Limb (tissue), 2 donors: ENCODE data around the gene IFT52.

Experiments
- DNase-seq, 2 donors: peaks; one replicate each; pipeline ENCODE4 v3.0.0-alpha.2; 2016; ENCODE audit errors: extremely low spot score in 2 of 2

The IFT52 gene

GRCh38 chr20:43590392-43591303 is at the start of gene IFT52:
Gene IFT52, plus strand, starts transcription at chr20:43590937. Its CDS starts 3,762 bp downstream, at chr20:43594699.
- peak; percentile 94 to 95 for DNase-seq

- DNase-seq, result no peak
Observed at GRCh38 chr20:43541214-43541613, 49.5 kb upstream of the IFT52 start.

DNA sequence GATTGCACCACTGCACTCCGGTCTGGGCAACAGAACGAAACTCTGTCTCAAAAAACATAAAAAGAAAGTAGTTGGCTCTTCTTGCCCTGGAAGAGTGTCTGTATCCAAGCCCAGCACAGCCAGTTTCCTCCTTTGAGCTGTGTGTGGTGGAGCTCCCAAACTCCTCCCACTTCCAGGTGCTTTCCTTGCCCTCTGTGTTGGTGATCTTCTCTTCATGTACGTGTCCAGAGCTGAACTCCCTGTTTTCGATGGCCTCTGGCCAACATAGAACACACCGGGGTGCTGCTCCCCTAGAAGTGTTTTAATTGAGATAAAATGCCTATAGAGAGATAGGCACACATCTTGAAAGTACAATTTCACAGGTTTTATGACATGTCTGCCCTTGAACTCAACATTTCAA is 48.6 kb upstream of the IFT52 start:
- no peak for DNase-seq

DNA sequence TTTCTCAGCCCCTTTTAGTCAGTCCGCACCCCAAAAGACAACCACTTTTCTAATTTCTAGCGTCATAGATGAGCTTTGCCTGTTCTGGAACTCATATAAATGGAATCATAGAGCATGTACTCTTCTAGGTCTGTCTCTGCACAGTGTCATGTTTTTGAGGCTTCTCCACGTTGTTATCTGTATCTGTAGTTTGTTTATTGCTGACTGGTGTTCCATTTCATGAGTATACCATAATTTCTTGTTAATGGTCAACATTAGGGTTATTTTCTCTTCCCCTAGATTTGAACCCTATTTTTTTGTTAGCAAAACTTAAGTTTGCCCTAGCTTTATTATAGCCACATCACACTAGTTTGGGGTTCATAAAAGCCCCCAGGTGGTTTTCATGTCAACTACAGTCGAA is 48.1 kb upstream of the IFT52 start:
- no peak for DNase-seq

GRCh38 chr20:43543138-43543537 is 47.6 kb upstream of the IFT52 start:
- DNase-seq, result no peak

DNA sequence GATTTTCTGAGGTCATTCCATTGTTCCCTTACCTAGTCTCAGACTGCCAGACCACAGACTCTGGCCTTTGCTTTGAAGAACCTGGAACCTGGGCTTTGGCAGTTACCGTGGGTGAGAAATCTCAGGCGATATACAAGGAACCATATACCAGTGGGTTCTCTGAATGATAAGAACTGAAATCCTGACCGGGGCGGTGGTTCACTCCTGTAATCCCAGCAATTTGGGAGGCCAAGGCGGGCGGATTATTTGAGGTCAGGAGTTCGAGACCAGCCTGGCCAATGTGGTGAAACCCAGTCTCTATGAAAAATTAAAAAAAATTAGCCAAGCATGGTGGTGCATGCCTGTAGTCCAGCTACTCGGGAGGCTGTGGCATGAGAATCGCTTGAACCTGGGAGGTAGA is 46.2 kb upstream of the IFT52 start:
- no peak for DNase-seq

GRCh38 chr20:43545837-43546578 is 44.7 kb upstream of the IFT52 start:
- DNase-seq, result no peak

- no peak for DNase-seq
Observed at GRCh38 chr20:43548273-43548880, 42.4 kb upstream of the IFT52 start.

DNA sequence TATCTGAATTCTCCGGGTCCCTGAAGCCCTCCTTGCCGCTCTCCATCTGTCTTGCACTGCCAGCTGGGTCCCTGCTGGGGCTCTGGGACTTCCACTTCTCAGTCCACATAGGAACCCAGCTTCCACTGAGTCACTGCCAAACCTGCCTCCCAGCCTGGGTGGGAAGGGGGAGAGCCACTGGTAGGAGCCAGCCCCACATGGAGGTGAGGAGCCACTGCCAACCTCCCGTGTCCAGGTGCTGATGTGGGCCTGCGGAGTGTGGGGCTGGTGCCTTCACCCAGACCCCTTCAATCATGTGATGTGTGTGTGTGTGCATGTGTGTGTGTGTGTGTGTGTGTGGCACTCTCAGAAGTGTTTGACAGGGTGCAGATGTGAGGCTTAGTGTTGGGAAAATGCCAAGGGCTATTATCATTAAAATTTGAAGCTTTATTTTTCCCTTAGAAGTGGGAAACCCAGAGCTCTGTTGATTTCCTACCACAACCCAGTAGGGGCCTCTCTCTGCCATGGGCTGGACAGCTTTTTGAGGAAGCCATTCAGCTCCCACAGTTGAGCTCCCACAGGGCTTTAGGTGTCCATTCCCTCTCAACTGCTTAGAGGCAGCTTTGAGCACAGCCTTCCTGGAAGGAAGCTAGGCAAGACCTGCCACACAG is 41.2 kb upstream of the IFT52 start:
- DNase-seq, result no peak

GRCh38 chr20:43550456-43550855 is 40.3 kb upstream of the IFT52 start:
- DNase-seq, result no peak

DNA sequence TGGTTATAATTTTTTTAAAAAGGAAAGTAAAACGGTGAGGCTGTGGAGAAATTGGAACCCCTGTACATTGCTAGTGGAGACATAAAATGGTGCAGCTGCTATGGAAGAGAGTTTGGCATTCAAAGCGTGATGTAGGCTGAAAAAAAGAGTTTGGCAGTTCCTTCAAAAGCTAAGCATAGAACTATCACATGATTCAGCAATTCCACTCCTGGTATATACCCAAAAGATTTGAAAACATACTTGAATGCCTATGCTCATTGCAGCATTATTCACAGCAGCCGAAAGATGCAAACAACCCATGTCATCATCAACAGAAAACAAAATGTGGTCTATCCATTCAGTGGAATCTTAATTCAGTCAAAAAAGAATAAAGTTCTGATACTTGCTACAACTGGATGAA is 36.4 kb upstream of the IFT52 start:
- DNase-seq, result no peak

DNA sequence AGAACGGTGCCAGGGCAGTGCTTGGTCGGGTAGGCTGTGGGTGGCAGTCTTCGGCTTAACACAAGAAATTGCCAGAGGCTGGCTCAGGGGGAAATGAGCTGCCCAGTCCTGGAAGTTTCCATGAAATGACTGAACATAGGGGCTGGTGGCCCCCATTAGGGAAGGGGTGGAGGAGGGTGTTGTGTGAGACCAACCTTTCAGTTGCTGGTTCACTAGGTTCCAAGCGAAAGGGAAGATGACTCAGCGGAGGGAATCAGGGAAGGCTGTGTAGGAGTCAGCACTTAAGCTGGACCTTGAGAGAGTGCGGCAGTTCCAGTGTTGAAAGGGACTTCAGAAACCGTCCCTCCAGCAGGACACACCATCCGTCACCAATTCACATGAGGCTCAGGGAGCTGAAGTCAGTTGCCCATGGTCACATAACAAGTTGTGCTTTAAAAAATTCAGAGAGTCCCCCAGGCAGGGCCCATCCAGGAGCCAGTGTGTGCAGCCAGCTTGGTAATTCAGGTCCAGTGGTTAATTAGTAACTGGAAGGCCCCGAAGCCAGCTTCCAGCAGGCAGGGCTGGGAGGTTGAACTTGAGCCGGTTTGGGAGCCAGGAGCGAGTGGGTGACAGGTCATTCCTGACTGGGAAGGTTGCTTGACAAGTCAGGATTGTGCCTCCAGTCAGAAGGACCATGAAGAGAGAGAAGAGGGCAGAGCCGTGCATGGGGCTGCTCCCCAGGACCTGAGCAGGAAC is 32.2 kb upstream of the IFT52 start, which contains the start of gene SGK2:
Gene SGK2, plus strand, starts transcription at position 616 of the 735 bp plus-strand sequence. CDS start 7,469 bp downstream, outside the sequence.
- no peak for DNase-seq

GRCh38 chr20:43559147-43559987 is 31.4 kb upstream of the IFT52 start:
- no peak for DNase-seq

- no peak for DNase-seq
Observed at GRCh38 chr20:43560974-43561373, 29.8 kb upstream of the IFT52 start.

DNA sequence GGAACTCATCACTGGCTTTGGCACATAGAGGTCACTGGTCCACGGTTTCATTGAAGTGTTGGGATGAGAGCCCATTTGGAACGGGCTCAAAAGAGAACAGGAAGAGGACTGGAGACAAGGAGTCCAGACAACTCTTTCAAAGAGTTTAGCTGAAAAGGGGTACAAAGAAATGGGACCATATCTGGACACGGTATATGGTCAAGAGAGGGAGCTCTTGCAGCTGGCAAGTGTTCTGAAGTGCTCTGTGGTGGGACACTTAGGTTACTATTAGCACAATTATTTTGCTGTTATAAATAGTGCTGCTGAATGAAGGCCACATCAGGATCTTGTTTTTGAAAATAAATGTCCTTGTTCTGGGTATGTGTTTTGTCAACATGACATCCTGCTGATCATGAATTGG is 27.3 kb upstream of the IFT52 start:
- no peak for DNase-seq

GRCh38 chr20:43563991-43564390 is 26.7 kb upstream of the IFT52 start:
- no peak for DNase-seq

GRCh38 chr20:43564455-43564854 is 26.3 kb upstream of the IFT52 start:
- no peak for DNase-seq

GRCh38 chr20:43564993-43565757 is 25.6 kb upstream of the IFT52 start:
- no peak for DNase-seq

DNA sequence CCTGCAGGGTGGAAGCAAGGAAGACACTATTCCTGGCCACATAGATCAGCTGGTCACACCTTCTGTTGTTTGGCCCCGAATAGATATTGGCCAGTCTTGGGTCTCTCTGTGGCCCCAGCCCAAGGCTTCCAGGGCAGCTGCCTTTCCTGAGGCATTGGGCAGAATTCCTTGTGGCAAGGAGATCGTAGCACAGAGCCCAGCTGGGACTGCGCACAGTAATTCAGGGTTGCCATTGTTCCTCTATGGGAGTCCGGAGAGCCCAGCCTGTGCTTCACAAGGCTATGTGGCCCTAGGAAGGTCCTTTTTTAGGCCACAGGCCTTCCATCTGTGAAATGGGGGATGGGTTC is 25.0 kb upstream of the IFT52 start:
- DNase-seq, result no peak
